ENCODE measurements around the gene NXN. TPM values are rescaled to one million over a fixed set of nuclear protein-coding genes. Genes with fewer than 3 reads are reported as not detected.

Gene NXN
- total RNA-seq, 2 donors from 2014 or later = 13.9 to 18.9 TPM

DNA sequence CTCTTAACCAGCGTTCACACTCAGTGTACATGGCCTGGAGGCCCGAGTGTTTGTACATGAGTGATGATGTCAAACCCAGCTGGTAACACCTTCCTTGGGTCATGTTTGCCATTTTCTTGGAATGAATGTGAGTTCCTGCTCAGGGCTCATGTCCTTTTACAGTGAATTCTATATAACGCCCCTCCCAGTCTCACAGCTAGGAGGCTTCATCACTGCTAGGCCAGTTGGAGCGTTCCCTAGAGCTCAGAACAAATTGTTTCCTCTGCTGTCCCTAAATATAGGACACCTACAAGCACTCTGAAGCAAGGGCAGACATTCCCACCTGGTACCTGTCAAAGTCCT lies 22.8 kb upstream of the NXN start:
- Histone ChIP-seq H3K4me3 (no peak overlapping the region), H3K27me3 (replicated peaks; ENCODE audit: insufficient read depth) (no peaks in the 10 kb centered on the region), H3K4me1 (ENCODE audit: control insufficient read depth in 1 of 2, low read depth in 2 of 2) (peaks cover 73 to 88% of the 10 kb centered on the region in 2 donors), H3K36me3 (peaks cover 18% of the 10 kb centered on the region), H3K27ac (peak overlapping the region; percentile 80 to 84), H3K9me3 (no peaks in the 10 kb centered on the region)
- DNase-seq (ENCODE audit: low spot score) (no peak), ATAC-seq (ENCODE audit: insufficient number of reproducible peaks, low FRiP score, low read depth) (no peak)
- TF ChIP-seq, protein P1, sequence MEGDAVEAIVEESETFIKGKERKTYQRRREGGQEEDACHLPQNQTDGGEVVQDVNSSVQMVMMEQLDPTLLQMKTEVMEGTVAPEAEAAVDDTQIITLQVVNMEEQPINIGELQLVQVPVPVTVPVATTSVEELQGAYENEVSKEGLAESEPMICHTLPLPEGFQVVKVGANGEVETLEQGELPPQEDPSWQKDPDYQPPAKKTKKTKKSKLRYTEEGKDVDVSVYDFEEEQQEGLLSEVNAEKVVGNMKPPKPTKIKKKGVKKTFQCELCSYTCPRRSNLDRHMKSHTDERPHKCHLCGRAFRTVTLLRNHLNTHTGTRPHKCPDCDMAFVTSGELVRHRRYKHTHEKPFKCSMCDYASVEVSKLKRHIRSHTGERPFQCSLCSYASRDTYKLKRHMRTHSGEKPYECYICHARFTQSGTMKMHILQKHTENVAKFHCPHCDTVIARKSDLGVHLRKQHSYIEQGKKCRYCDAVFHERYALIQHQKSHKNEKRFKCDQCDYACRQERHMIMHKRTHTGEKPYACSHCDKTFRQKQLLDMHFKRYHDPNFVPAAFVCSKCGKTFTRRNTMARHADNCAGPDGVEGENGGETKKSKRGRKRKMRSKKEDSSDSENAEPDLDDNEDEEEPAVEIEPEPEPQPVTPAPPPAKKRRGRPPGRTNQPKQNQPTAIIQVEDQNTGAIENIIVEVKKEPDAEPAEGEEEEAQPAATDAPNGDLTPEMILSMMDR (IDR thresholded peaks at IDR 0.05) = no peak

GRCh38 chr17:1001640-1002411 lies 22.2 kb upstream of the NXN start:
- no peak overlapping the region for H3K4me3 ChIP-seq
- H3K4me1 ChIP-seq (ENCODE audit: control insufficient read depth in 1 of 2, low read depth in 2 of 2) = peaks cover 69 to 83% of the 10 kb centered on the region in 2 donors
- H3K36me3 ChIP-seq = peaks cover 14% of the 10 kb centered on the region
- H3K27me3 ChIP-seq (replicated peaks; ENCODE audit: insufficient read depth) = no peaks in the 10 kb centered on the region
- peak overlapping the region; percentile 80 to 84 for H3K27ac ChIP-seq
- DNase-seq (ENCODE audit: low spot score) (no peak), ATAC-seq (ENCODE audit: insufficient number of reproducible peaks, low FRiP score, low read depth) (peak; percentile 47)
- TF ChIP-seq, protein P1 (IDR thresholded peaks at IDR 0.05) = no peak
- no peaks in the 10 kb centered on the region for H3K9me3 ChIP-seq

DNA sequence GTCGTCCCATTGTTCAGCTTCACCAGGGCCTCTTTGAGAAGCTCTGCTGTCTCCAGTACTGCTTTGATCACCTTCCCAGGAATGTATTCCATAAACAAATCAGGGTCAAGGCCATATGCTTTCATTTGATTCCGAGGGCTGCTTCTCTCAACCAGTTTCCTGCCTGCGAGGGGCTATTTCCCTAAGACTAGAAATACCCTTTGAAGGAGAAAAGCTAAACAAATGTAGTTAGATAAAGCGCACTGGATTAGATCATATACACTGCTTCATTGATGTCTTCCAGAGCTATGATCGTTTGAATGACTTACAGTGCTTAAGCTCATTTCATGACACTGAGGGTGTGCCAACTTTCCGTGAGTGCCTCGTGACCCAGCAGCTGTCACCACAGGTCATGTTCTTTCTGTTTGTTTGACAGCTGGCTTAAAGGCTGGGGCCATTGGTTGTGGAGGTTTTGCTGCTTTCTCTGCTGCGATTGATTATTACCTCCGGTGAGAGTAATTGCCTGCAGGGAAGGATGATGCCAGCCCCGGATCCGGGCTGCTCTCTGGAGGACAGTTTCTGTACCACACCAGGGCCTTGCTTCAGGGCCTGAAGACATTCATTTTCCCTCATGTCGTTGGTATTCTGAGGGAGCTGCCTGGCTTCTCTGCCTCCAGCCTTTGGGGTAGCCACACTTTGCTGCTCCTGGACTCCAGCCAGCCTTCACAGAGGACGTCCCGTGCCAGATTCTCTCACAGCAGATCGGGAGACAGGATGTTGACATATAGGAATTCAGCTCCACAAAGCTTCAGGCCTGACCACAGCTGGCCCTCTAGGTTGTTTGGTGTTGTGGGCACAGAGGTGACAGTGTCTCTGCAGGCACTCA lies 21.3 kb upstream of the NXN start:
- Histone ChIP-seq H3K36me3 (peaks cover 14% of the 10 kb centered on the region), H3K27ac (peak overlapping the region; percentile 80 to 84), H3K27me3 (replicated peaks; ENCODE audit: insufficient read depth) (no peaks in the 10 kb centered on the region), H3K9me3 (no peaks in the 10 kb centered on the region), H3K4me3 (no peak overlapping the region), H3K4me1 (ENCODE audit: control insufficient read depth in 1 of 2, low read depth in 2 of 2) (peaks cover 63 to 74% of the 10 kb centered on the region in 2 donors)
- ATAC-seq (ENCODE audit: insufficient number of reproducible peaks, low FRiP score, low read depth) = no peak
- no peak for DNase-seq (ENCODE audit: low spot score)
- TF ChIP-seq, protein P1 (IDR thresholded peaks at IDR 0.05) = no peak

- no peak for ATAC-seq (ENCODE audit: insufficient number of reproducible peaks, low FRiP score, low read depth)
- TF ChIP-seq, protein P1 (IDR thresholded peaks at IDR 0.05) = no peak
- H3K27ac ChIP-seq = no peak overlapping the region
These were observed 18.5 kb upstream of the NXN start for GRCh38 chr17:998111-998510.

More at GRCh38 chr17:998111-998510, 18.5 kb upstream of the NXN start:
- peaks cover 38 to 47% of the 10 kb centered on the region in 2 donors for H3K4me1 ChIP-seq (ENCODE audit: control insufficient read depth in 1 of 2, low read depth in 2 of 2)
- H3K9me3 ChIP-seq = no peaks in the 10 kb centered on the region
- no peak for DNase-seq (ENCODE audit: low spot score)
- H3K36me3 ChIP-seq = peaks cover 3% of the 10 kb centered on the region
- H3K4me3 ChIP-seq = peak overlapping the region; percentile 77
- H3K27me3 ChIP-seq (replicated peaks; ENCODE audit: insufficient read depth) = no peaks in the 10 kb centered on the region

Data from thoracic aorta (tissue), 2 donors.